GM19035 (cell line): ENCODE measurements around the gene IFNA13.
A peak's percentile ranks its signal among the peaks of the same experiment; 100 is the strongest.
"Not testable (repeated sequence)": the region's sequence is repeated elsewhere in the genome, so short reads cannot be mapped to it uniquely, and the experiment has no call there.

ENCODE experiments used
- ATAC-seq: cut with Tn5 transposase; IDR thresholded peaks from one replicate; pipeline ENCODE4 v1.9.1; 2021; ENCODE audit not compliant: unreplicated experiment

IFNA13 gene

DNA sequence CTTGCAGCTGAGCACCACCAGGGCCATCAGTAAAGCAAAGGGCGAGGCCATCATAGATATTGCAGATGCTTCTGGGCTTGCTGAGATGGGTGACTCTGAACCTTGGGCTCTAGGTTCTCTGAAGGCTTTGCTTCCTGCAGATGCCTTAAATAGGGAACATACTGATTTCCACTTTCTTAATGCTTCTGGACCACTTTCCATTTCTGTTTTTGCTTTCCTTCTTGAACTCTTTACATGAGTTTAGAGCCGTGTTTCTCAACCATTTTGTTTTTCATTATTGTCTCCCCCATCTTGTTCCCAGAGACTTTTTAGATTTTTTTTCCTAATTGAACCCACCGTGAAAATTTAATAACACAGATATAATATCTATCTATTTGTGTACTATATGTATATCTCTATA, at the start of gene IFNA13:
Gene IFNA13, minus strand, starts transcription at position 101 of the 400 bp plus-strand sequence. Its CDS starts 47 bp downstream, at position 54.
- no peak for ATAC-seq

- no peak for ATAC-seq
Measured at GRCh38 chr9:21415493-21416267, 47.8 kb upstream of the IFNA13 start.

GRCh38 chr9:21414220-21414940, 46.5 kb upstream of the IFNA13 start:
- ATAC-seq = no peak

DNA sequence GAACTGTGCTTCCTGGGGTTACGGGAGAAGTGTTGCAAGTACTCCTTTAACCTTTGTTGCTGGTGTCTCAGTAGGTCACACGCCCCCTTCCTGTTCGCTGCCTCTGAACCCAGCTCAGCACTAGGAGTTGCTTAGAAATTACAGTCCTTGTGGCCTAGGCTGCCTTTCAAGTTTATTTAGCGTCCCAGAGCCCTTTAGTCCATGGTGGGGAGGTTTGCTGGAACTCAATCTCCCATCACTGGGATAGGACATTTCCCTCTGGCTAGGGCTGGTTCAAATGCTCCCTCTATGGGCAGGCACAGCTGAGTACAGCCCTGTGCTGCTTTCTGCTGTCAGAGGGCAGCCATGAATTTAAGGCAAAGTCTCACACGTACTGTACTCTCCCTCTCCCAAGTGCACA, 45.8 kb upstream of the IFNA13 start:
- ATAC-seq = no peak

GRCh38 chr9:21413151-21413550, 45.3 kb upstream of the IFNA13 start:
- ATAC-seq = no peak

DNA sequence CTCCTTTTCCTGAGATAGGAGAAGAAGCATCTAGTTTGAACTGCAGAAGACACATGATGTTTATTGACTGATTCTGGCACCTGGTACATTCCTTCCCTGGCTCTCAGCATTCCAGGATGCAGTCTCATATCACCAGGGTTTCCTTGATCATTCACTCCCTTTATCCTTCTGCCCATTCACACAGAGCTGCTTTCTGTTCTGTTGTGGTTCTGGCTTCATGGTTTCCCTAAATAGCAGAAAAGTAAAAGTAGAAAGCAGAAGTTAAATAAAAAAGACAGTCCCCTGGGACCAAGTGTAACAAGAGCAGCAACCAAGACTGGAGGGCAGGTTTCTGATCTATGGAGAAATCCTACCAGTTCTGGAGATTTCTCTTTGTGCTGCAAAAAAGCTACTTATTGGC, 44.2 kb upstream of the IFNA13 start:
- no peak for ATAC-seq

DNA sequence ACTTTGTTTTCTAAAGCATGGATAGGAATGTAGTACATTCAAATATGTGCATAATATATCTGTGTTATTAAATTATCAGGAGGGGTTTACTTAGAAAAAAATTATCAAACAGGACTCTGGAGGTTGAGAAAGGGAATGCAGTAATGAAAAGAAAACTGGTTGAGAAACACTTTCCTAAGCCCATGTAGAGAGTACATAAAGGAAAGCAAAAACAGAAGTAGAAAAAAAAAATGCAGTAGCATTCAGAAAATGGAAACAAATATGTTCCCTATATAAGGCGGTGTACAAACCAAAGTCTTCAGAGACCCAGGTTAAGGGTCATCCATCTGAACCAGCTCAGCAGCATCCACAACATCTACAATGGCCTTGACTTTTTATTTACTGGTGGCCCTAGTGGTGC, 41.0 kb upstream of the IFNA13 start, which contains the start of gene IFNA8:
Gene IFNA8, plus strand, starts transcription at position 301 of the 400 bp plus-strand sequence. Its CDS starts 60 bp downstream, at position 361.
- ATAC-seq = no peak

DNA sequence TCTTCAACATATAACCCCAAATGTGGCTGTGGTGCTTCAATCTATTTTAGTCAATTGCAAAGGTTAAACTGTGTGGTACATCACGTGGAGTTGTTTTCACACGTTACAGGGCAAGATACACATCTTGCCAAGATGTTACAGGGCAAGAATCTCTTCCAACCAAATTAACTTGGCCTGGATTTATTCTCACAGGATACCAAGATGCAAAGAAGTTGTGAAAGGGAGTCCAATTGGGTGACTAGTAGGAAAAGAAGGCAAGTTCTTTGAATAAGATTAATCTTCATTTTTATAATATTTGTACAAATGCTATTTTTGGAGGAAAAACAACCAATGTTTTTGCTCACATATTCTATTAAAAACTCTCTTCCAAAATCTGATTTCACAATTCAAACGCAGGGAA, 36.3 kb upstream of the IFNA13 start:
- ATAC-seq = no peak

- no peak for ATAC-seq
Measured at GRCh38 chr9:21402386-21403251, 34.8 kb upstream of the IFNA13 start.

GRCh38 chr9:21399956-21400355, 32.1 kb upstream of the IFNA13 start:
- ATAC-seq = no peak

- no peak for ATAC-seq
Measured at GRCh38 chr9:21398955-21399489, 31.2 kb upstream of the IFNA13 start.

DNA sequence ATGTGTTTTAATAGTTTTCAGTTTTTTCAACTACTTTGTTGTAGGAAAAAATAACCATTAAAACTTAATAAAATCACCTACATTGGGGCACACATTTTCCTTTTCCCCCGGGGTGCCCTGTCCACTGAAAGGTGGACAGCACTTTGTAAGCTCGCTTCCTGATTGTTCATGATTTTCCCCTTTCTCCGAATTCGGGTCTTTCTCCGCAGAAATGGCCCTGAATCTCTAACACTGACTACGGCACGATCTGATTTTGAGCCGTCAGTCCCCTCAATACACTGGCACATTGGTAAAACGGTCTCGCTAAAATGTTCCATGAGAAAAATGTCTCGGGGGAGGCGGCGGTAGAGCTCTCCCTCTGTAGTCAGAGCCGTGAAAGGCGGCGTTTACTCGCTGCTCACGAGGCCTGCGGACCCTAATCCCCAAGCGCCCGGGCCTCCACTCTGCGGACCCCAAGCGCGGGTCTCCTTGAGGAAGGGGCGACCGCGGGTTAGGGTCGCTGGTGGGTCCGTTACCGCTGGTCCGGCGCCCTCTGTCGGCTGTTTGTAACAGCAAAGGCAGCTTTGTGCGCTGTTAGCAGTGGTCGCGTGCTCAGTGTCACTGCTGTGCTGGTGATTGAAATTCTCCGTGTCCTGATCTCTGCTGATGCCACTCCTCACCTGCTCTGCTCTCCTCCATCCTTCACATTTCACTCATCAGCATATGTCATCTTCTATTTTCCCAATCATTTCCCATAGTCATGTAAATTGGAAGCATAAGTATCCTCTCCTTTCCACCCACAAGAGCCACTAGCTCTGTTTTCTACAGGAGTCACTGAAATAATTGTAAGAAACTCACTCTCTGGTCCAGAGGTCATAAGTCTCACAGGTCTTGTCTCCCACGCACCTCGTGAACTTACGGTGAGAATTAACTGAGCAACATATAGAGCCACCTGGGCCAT, 28.2 kb upstream of the IFNA13 start:
- peak; percentile 76 for ATAC-seq

GRCh38 chr9:21392270-21392669, 24.4 kb upstream of the IFNA13 start:
- peak; percentile 79 for ATAC-seq

DNA sequence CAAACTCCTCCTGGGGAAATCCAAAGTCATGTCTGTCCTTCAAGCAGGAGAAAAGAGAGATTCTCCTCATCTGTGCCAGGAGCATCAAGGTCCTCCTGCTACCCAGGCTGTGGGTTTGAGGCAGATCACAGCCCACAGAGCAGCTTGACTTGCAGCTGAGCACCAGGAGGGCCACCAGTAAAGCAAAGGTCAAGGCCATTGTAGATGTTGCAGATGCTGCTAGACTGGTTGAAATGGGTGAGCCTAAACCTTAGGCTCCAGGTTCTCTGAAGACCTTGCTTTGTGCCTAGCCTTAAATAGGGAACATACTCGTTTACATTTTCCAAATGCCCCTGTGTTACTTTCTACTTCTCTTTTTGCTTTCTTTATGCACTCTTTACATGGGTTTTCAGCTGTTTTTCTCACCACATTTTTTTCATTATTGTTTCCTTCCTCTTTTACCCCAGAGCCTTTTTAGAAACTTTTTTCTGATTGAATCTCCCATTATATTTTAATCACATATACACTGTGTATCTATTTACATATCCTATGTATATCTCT, 17.3 kb upstream of the IFNA13 start, which contains the start of gene IFNA2:
Gene IFNA2, minus strand, starts transcription at position 268 of the 540 bp plus-strand sequence. Its CDS starts 69 bp downstream, at position 199.
- no peak for ATAC-seq

DNA sequence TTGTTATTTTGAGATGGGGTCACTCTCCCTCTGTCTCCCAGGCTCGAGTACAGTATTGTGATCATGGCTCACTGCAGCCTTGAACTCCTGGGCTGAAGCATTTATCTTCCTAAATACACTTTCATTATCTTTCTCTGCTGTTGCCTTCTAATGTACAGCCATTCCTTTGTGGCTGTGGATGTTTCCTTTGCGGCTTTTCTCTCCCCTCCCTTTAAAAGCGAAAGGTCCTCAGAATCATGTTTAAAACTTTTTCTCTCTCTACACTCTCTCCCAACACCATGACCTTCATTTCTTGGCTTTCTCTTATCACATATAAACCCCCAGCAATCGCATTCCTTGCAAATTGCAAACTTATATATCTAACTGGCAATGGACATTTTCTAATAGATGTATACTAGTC, 15.8 kb upstream of the IFNA13 start:
- ATAC-seq = no peak

DNA sequence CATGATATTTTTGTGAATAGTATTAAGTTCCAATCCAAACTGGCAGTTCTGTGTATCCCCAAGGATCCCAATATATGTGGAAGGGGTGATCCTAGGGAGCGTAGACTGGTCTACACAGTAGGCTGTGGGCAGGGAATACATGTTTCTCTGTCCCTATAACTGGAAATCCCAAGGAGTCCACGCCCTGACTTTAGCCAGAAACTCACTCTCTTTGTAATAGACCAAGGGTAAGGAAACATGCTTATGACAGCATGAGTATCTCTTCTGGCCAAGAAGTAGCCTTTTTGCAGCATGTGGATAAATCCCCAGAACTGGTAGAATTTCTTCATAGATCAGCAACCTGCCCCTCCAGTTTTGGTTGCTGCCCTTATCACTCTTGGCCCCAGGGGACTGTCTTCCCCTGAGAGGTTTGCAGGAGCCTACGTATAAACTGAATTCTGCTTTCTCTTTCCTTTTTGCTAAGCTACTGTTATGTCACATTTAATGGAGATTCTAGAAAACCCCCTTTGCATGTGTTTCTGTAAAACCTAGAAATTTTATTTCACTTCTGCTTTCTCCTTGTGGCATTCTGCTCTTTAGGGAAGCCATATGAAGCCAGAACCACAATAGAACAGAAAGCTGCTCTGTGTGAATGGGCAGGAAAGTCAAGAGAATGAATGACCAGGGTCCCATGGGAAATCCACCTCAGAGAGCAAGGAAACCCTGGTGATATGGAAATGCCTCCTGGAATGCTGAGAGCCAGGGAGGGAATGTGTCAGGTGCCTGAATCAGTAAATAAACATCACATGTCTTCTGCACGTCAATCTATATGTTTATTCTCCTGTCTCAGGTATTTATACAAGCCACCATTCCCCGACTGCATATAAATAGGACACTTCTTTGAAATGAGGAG, 13.8 kb upstream of the IFNA13 start:
- peak; percentile 99 for ATAC-seq

DNA sequence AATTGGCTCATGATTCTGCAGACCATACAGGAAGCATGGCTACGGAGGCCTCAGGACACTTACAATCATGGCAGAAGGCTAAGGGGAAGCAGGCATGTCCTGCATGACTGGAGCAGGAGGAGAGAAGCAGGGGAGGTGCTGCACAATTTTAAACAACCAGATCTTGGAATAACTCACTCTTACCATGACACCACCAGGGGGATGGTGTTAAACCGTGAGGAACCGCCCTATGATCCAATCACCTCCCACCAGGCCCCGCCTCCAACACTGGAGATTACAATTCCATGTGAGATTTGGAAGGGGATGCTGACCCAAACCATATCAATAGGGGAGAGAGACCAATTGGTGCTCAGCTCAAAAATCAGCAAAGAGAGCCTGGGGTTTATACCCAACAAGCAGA, 3.6 kb upstream of the IFNA13 start:
- ATAC-seq = not testable (repeated sequence)

DNA sequence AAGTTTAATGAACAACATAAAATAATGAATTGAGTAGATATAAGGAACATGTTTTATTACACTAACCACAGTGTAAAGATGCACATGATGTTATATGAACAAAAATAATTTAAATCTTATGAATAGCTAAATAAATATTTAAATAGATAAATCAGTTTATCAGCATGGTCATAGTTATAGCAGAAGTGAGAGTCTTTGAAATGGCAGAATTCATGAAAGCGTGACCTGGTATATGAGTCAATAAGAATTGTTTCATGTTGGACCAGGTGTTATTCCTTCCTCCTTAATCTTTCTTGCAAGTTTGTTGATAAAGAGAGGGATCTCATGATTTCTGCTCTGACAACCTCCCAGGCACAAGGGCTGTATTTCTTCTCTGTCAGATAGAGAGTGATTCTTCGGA, 688 bp downstream of the IFNA13 start:
- not testable (repeated sequence) for ATAC-seq
